CD4-positive, alpha-beta T cell (primary cell): ENCODE measurements around the gene TCF12. TPM values are rescaled to one million over a fixed set of nuclear protein-coding genes. Genes with fewer than 3 reads are reported as not detected.

Source experiments
- ATAC-seq: fragments of 200-7000 bp; cut with Tn5 transposase; one replicate; pipeline ENCODE4 v1.10.0; 2022; ENCODE audit warnings: mild to moderate bottlenecking; ENCODE audit not compliant: poor library complexity
- CTCF ChIA-PET: fragments of 350-600 bp; sonication (Branson Sonifier 250); formaldehyde crosslinking; loops from one replicate; lab custom pipeline; 2021; ENCODE audit warnings: antibody characterized with exemption, inconsistent platforms; lab: Charles Lee
- POLR2A ChIA-PET: fragments of 350-600 bp; sonication (Branson Sonifier 250); formaldehyde crosslinking; loops from one replicate; lab custom pipeline; 2021; ENCODE audit warnings: antibody characterized with exemption, inconsistent platforms; lab: Charles Lee
- DNase-seq, 14 experiments: peaks; one replicate each; pipeline ENCODE4 v3.0.0-alpha.2; 2013 to 2020; ENCODE audit warnings: mixed read lengths in 2 of 14
- H3K27ac ChIP-seq, 2 donors: one replicate each; pipeline versions ENCODE4 v1.5.1 to v1.7.0; 2013; ENCODE audit warnings: low read length in 2 of 2, low read depth in 1 of 2, mild to moderate bottlenecking in 1 of 2
- H3K27me3 ChIP-seq, 2 experiments: 1 replicate in 1 of 2; 2 replicates in 1 of 2; pipeline versions ENCODE4 v1.6.1 to v1.7.0; 2013; ENCODE audit warnings: low read length in 2 of 2, control low read depth in 1 of 2, mild to moderate bottlenecking in 1 of 2, moderate library complexity in 1 of 2; ENCODE audit not compliant: insufficient read depth in 2 of 2, control insufficient read depth in 1 of 2
- H3K36me3 ChIP-seq: one replicate; pipeline ENCODE4 v1.6.1; 2013; ENCODE audit warnings: low read length, control low read depth; ENCODE audit not compliant: insufficient read depth
- H3K4me1 ChIP-seq: one replicate; pipeline ENCODE4 v1.6.1; 2013; ENCODE audit warnings: low read length, control low read depth; ENCODE audit not compliant: insufficient read depth
- H3K4me3 ChIP-seq: one replicate; pipeline ENCODE4 v1.5.1; 2013; ENCODE audit warnings: mild to moderate bottlenecking, low read length, moderate library complexity
- H3K9me3 ChIP-seq, 2 experiments: 1 replicate in 1 of 2; 2 replicates in 1 of 2; pipeline versions ENCODE4 v1.6.1 to v1.7.0; 2013; ENCODE audit warnings: low read length in 2 of 2, mild to moderate bottlenecking in 2 of 2, control low read depth in 1 of 2, moderate library complexity in 1 of 2; ENCODE audit not compliant: control insufficient read depth in 1 of 2, insufficient read depth in 1 of 2
- H3K27ac Mint-ChIP-seq: one replicate; pipeline ENCODE4 v1.8.0; 2020; ENCODE audit warnings: mixed read lengths
- H3K27me3 Mint-ChIP-seq: one replicate; pipeline ENCODE4 v1.8.0; 2021; ENCODE audit warnings: mixed read lengths
- H3K36me3 Mint-ChIP-seq: one replicate; pipeline ENCODE4 v1.8.0; 2021; ENCODE audit warnings: low read depth, mixed read lengths
- H3K4me1 Mint-ChIP-seq: one replicate; pipeline ENCODE4 v1.8.0; 2021; ENCODE audit warnings: low read depth, mixed read lengths
- H3K4me3 Mint-ChIP-seq: one replicate; pipeline ENCODE4 v1.8.0; 2020; ENCODE audit warnings: mild to moderate bottlenecking, mixed read lengths
- H3K9me3 Mint-ChIP-seq: one replicate; pipeline ENCODE4 v1.8.0; 2020; ENCODE audit warnings: mixed read lengths
- intact Hi-C, 2 experiments: fragments of 100-400 bp; cut with DNase I in 1 of 2; cut with micrococcal nuclease in 1 of 2; formaldehyde crosslinking; loops; one replicate each; pipeline versions ENCODE4 v1.15.1 to v1.9.0; 2023 to 2025; cut with DNase I, micrococcal nuclease
- total RNA-seq, 174 experiments: library from RNA in 2 of 174; stranded (reverse) in 2 of 174; gene quantifications; one replicate each; pipeline ENCODE4 v1.2.3 and lab custom pipeline; 2021 to 2026
- TF ChIP-seq, protein P1 (sequence below): fragments of 200-600 bp; IDR thresholded peaks from one replicate; pipeline ENCODE4 v1.8.0; 2022; ENCODE audit warnings: antibody characterized with exemption, mild to moderate bottlenecking

TCF12 gene
- total RNA-seq, 2 experiments from 2014 or later, result 54.0 TPM

DNA sequence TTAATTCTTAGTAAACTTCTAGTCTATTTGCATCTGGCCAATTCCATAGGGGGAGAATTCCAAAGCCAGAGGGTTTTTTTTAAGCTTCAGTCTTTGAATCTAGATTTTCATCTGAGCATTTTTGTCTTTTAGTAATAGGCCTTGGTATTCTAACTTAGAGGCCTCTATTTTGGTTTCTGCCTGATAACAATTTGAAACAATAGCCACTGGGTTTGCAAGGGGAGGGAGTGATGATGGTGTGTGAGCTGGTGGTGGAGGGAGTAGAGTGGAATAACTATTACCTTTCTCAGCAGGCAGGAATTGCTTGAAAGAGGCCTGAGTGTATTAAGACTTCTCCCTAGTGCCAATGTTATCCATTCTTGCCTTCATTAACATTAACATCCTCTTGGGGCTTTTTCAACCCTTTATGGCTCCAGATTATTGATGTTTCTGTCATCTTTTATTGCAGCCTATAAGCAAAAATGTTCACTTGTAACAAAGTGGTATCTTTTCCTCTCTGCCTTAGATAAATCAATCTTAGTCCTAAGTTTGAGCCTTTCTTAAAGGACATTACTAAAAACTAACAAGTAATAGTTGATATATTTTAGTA, 26.5 kb upstream of the TCF12 start:
- no peak overlapping the region for H3K4me3 ChIP-seq
- H3K4me1 ChIP-seq, result peaks cover 9% of the 10 kb centered on the region
- intact Hi-C loops, result no loop called here
- Mint-ChIP-seq H3K4me1 (peaks cover 19% of the 10 kb centered on the region), H3K27ac (no peak overlapping the region), H3K27me3 (no peaks in the 10 kb centered on the region), H3K36me3 (no peaks in the 10 kb centered on the region), H3K9me3 (no peaks in the 10 kb centered on the region), H3K4me3 (no peak overlapping the region)
- TF ChIP-seq, protein P1, sequence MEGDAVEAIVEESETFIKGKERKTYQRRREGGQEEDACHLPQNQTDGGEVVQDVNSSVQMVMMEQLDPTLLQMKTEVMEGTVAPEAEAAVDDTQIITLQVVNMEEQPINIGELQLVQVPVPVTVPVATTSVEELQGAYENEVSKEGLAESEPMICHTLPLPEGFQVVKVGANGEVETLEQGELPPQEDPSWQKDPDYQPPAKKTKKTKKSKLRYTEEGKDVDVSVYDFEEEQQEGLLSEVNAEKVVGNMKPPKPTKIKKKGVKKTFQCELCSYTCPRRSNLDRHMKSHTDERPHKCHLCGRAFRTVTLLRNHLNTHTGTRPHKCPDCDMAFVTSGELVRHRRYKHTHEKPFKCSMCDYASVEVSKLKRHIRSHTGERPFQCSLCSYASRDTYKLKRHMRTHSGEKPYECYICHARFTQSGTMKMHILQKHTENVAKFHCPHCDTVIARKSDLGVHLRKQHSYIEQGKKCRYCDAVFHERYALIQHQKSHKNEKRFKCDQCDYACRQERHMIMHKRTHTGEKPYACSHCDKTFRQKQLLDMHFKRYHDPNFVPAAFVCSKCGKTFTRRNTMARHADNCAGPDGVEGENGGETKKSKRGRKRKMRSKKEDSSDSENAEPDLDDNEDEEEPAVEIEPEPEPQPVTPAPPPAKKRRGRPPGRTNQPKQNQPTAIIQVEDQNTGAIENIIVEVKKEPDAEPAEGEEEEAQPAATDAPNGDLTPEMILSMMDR, result no peak
- no peak overlapping the region for H3K27ac ChIP-seq
- H3K9me3 ChIP-seq, result no peaks in the 10 kb centered on the region
- H3K27me3 ChIP-seq, result no peaks in the 10 kb centered on the region
- no peaks in the 10 kb centered on the region for H3K36me3 ChIP-seq
- CTCF ChIA-PET, result no interaction called here
- DNase-seq (no peak), ATAC-seq (no peak)
- POLR2A ChIA-PET, result interaction anchor here (2.5 kb wide), 1 partner anchor 26 kb away, joined by 7 read pairs; the partner anchor contains the start of gene TCF12

DNA sequence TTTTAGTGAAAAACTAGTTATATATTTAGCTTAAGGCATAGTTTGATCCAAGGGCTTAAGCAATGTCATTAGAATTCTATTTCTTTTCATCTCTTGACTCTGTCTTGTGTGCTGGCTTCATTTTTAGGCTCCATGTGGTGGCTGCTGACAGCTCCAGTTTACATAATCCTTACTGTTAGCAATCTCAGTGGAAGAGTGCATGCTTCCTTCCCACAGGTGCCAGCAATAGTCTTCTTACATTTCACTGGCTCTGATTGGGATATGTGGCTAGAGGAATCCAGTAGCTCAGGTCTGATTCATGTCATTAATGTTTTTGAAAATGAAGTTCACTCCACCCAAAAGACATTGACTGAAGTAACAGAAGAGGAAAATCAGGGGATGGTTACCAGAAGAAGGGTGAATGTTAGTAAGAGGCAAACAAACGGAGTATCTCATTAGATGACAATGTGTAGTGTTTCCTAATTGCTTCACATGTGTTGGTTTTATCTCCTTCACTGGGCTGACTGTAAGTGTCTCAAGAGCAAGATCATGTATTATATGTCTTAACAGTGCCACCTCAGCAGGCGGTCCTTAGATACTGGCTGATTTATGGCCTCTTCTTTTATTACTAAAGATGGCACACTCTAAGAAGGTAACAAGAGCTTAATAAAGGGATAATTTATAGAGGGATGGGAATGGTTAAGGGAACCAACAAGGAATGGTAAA, 25.6 kb upstream of the TCF12 start:
- ChIA-PET CTCF (no interaction called here), POLR2A (no interaction called here)
- no peak overlapping the region for H3K27ac Mint-ChIP-seq
- no peak for ATAC-seq
- no peaks in the 10 kb centered on the region for H3K27me3 Mint-ChIP-seq
- H3K9me3 ChIP-seq, result no peaks in the 10 kb centered on the region
- peaks cover 15% of the 10 kb centered on the region for H3K4me1 Mint-ChIP-seq
- intact Hi-C loops, result no loop called here
- no peaks in the 10 kb centered on the region for H3K27me3 ChIP-seq
- H3K4me1 ChIP-seq, result peaks cover 3% of the 10 kb centered on the region
- H3K36me3 ChIP-seq, result no peaks in the 10 kb centered on the region
- H3K27ac ChIP-seq, result no peak overlapping the region
- H3K36me3 Mint-ChIP-seq, result no peaks in the 10 kb centered on the region
- no peak for DNase-seq
- TF ChIP-seq, protein P1, result no peak
- H3K9me3 Mint-ChIP-seq, result no peaks in the 10 kb centered on the region
- no peak overlapping the region for H3K4me3 ChIP-seq
- no peak overlapping the region for H3K4me3 Mint-ChIP-seq

DNA sequence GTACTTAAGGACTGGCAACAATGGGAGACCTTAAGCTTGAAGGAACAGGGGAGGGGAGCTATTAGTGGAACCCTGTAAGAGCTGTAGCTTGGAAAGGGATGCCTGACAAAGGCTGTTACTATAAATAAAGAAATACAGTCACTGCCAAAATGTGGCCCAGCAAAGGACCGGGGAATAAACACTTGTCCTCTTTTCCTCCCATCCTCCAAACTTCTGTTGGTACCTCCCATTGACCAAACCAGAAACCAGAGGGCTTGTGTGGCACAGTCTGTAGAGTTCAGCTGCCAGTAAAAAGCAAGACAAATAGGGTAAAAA, 25.1 kb upstream of the TCF12 start:
- Histone ChIP-seq H3K36me3 (no peaks in the 10 kb centered on the region), H3K27ac (no peak overlapping the region), H3K27me3 (no peaks in the 10 kb centered on the region), H3K4me3 (no peak overlapping the region), H3K4me1 (no peaks in the 10 kb centered on the region), H3K9me3 (no peaks in the 10 kb centered on the region)
- ChIA-PET CTCF (no interaction called here), POLR2A (no interaction called here)
- intact Hi-C loops, result no loop called here
- Mint-ChIP-seq H3K4me1 (peaks cover 9% of the 10 kb centered on the region), H3K36me3 (no peaks in the 10 kb centered on the region), H3K27ac (no peak overlapping the region), H3K4me3 (no peak overlapping the region), H3K9me3 (no peaks in the 10 kb centered on the region), H3K27me3 (no peaks in the 10 kb centered on the region)
- DNase-seq (no peak), ATAC-seq (no peak)
- TF ChIP-seq, protein P1, result no peak
